Activated CD8-positive, alpha-beta memory T cell treated with anti-CD3 and anti-CD28 coated beads for 48 hours (primary cell): Measurements from ENCODE around the gene POLR2H.

Experiments
- DNase-seq, 3 experiments: peaks; one replicate each; pipeline ENCODE4 v3.0.0-alpha.2; 2020; ENCODE audit warnings: low read depth in 2 of 3, low spot score in 2 of 3

Gene POLR2H

GRCh38 chr3:184386047-184386806 is 24.7 kb downstream of the POLR2H start:
- DNase-seq, result no peak

DNA sequence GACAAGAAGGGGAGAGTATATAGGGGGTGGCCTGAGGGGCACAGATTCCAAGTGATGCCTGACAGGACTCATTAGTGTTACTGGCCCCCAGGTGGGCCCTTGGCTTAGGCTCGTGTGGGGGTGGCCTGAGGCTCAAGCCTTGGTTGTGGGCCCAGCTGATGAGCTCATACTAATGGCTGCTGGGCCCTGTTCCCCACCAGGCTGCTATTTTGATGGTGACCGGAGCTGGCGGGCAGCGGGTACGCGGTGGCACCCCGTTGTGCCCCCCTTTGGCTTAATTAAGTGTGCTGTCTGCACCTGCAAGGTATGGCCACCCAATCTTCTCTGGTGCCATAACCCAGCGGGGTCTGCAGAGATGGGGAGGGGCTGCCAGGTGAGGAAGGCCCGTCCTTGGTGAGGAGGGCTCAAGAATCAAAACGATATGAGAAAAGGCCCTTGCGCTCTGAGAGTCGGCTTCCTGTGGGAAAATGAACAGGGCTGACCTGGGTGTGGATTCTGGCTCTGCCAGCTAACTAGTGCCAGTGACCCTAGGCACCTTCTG is 25.7 kb downstream of the POLR2H start:
- DNase-seq, result no peak

DNA sequence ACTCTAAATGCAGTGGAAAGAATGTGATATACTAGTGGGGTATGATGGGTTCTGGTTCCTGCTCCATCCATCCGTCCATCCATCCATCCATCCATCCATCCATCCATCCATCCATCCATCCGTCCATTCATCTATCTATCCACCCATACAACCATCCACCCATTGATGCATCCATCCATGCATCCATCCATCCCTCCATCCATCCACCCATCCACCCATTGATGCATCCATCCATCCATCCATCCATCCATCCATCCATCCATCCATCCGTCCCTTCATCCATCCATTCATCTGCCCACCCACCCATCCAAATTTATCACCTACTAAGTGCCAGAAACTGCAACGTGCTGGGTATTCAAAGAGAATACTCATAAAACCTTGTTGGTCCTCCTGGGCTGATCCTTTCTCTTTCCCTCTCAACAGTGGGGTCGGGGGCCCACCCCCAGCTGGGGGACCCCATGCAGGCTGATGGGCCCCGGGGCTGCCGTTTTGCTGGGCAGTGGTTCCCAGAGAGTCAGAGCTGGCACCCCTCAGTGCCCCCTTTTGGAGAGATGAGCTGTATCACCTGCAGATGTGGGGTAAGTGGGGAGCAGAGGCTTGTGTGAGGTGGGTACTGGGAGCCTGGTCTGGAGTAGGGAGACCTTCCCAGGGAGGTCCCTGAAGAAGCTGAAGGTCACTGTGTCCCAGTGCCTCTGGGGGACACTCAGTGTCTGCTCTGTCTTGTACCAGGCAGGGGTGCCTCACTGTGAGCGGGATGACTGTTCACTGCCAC is 26.8 kb downstream of the POLR2H start:
- DNase-seq, result no peak

GRCh38 chr3:184388936-184389230 is 27.4 kb downstream of the POLR2H start:
- no peak for DNase-seq

DNA sequence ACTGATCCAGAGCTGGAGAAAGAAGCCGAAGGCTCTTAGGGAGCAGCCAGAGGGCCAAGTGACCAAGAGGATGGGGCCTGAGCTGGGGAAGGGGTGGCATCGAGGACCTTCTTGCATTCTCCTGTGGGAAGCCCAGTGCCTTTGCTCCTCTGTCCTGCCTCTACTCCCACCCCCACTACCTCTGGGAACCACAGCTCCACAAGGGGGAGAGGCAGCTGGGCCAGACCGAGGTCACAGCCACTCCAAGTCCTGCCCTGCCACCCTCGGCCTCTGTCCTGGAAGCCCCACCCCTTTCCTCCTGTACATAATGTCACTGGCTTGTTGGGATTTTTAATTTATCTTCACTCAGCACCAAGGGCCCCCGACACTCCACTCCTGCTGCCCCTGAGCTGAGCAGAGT is 27.9 kb downstream of the POLR2H start:
- no peak for DNase-seq

- no peak for DNase-seq
These were observed 28.5 kb downstream of the POLR2H start for GRCh38 chr3:184389935-184390528.

DNA sequence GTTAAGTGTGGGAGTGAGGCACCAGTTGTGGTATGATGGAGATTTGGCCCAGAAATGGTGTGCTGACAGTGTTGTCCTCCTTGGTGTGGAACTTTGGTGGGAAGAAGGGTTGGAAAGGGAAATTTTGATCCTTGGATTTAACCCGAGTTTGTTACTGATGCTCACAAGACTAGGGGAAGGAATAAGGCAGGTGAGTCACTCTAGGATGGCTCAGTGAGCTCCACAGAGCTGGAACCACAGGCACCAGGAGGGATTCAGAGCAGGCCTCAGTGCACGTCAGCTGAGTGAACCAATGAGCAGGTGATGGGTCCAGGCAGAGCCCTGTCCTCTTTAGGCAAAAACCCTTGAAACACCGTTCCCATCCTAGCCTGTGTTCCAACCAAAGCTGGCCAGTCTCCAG is 29.8 kb downstream of the POLR2H start:
- DNase-seq, result no peak

DNA sequence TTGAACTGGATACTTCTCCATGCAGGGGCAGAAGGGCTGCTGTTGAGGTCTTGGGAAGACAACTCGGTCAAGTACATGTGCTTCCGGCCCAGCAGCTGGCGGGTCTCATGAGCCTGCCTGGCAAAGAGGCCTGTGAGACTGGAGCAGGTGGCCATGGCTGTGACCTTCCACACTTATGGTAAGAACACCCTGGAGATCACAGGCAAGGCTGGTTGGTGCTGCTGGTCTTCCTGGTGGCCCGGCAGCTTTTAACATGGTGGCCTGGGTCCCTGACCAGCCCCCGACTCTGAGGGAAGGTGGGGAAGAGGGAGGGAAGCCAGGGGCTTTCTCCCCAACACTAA is 33.8 kb downstream of the POLR2H start:
- DNase-seq, result no peak

DNA sequence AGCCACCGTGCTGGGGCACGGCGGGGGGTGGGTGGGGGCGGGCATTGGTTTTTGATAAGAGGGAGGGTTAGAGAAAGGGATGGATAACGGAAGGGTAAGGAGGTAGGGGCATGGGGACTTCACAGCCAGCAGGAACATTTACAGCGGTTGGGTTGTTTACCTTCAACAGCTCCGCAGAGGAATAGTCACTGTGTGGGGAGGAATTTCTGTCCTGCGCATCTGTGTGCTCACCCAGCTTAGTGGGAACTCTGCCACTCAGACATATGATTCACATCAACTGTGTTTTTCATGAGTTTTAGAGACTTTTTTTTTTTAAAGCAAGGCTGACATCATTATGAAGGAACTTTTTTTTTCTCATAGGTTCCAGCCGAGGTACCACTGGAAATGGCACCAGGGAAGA is 37.9 kb downstream of the POLR2H start:
- no peak for DNase-seq

- DNase-seq, result no peak
These were observed 43.8 kb downstream of the POLR2H start for GRCh38 chr3:184405075-184406030.

- DNase-seq, result no peak
These were observed 47.9 kb downstream of the POLR2H start for GRCh38 chr3:184409331-184409926.

DNA sequence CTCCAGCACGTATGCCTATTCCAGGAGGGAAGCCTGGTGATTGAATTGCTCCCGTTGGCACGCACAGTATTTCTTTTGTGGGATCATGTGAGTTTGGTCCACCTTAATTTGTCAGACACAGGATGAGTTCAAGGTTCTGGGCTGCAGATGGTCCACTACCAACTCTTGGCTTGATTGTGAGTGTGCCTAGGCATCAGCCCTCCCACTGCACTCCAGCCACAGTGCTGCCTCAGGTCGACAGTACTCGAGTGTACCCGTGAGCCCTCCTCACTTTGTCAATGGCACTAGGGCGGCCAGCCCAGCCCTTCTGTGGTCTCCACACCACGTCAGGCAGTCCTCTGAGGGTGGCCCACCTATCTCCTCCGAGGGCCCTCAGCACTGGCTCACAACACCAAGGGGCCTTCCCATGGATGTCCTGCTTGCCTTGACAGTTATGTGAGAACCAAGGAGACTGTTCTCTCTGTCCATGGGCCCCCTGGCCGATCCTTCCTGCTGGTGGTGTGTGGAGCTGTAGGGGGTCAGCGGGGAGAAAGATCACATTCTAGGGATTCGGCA is 48.5 kb downstream of the POLR2H start:
- DNase-seq, result no peak

GRCh38 chr3:184414418-184415202 is 53.1 kb downstream of the POLR2H start:
- no peak for DNase-seq

GRCh38 chr3:184415203-184415490 is 53.6 kb downstream of the POLR2H start:
- DNase-seq, result no peak

GRCh38 chr3:184417619-184418327 is 56.3 kb downstream of the POLR2H start:
- peak; percentile 22 to 35 (median 32) for DNase-seq
